HG02981 (cell line): Measurements from ENCODE around the gene PAN2.
"Not testable (repeated sequence)": the region's sequence is repeated elsewhere in the genome, so short reads cannot be mapped to it uniquely, and the experiment has no call there.

ENCODE experiments used
- ATAC-seq: cut with Tn5 transposase; IDR thresholded peaks from one replicate; pipeline ENCODE4 v1.9.1; 2021; ENCODE audit warnings: mild to moderate bottlenecking, moderate library complexity; ENCODE audit not compliant: unreplicated experiment

The PAN2 gene

GRCh38 chr12:56308714-56309113 is 25.1 kb downstream of the PAN2 start:
- no peak for ATAC-seq

DNA sequence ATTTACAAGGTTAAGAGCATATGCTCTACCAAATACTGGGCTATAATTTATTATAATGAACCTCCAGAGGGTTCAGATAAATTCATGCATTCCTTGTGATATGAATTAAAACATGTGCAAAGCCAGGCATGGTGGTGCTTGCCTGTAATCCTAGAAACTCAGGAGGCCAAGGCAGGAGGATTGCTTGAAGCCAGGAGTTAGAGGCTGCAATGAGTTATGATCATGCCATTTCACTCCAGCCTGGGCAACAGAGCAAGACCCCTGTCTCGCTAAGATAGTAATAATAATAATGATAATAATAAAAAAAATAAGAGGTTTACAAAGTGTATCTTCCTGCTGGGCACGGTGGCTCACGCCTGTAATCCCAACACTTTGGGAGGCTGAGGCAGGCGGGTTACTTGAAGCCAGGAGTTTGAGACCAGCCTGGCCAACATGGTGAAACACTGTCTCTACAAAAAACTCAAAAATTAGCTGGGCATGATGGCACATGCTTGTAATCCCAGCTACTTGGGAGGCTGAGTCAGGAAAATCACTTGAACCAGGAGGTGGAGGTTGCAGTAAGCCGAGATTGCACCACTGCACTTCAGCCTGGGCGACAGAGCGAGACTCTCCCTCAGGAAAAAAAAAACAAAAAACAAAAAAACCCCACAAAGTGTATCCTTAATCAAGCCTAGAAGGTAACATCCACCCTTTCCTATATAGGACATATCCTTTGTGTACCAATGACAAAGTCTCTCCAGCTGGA is 26.4 kb downstream of the PAN2 start:
- no peak for ATAC-seq

DNA sequence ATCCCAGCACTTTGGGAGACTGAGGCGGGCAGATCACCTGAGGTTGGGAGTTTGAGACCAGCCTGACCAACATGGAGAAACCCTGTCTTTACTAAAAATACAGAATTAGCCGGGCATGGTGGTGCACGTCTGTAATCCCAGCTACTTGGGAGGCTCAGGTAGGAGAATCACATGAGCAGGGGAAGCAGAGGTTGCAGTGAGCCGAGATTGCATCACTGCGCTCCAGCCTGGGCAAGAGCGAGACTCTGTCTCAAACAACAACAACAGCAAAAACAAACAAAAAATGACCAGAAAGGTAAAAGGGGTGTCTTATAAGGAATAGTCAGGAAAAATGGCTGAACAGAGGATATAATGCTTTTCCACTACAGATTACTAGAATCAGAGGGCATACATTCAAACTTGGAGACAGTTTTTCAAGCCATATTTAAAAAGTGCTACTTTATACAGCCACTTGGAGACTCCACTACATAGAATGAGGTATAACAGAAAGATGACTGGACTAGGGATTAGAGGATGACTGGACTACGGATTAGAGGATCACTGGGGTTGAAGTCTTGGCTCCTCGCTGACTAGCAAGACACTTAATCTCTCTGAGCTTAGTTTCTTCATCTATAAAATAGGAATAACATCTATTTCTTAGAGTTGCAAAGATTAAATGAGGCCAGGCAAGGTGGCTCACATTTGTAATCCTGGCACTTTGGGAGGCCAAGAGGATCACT is 28.8 kb downstream of the PAN2 start:
- ATAC-seq: no peak

GRCh38 chr12:56304276-56304675 is 29.5 kb downstream of the PAN2 start:
- ATAC-seq: no peak

- ATAC-seq: no peak
Measured at GRCh38 chr12:56300644-56301464, 32.9 kb downstream of the PAN2 start.

GRCh38 chr12:56299853-56300643 is 33.8 kb downstream of the PAN2 start, which contains the start of gene CS:
TSS of gene CS (minus strand) at chr12:56300330. CDS start at chr12:56300201, 129 bp downstream.
- ATAC-seq: peak; percentile 90

- ATAC-seq: no peak
Measured at GRCh38 chr12:56299308-56299852, 34.4 kb downstream of the PAN2 start.

DNA sequence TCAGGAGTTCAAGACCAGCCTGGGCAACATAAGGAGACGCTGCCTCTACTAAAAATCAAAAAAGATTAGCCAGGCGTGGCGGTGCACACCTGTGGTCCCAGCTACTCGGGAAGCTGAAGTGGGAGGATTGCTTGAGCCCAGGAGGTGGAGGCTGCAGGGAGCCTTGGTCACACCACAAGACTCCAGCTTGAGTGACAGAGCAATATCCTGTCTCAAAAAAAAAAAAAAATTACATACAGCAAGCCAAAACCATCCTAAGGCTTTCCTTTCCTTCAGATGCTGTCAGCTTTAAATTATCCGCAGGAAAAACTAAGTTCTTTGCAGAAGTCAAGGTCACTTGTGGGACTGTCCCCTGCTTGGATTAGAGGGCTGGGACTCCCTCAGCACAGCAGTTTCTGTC is 35.0 kb downstream of the PAN2 start:
- no peak for ATAC-seq

DNA sequence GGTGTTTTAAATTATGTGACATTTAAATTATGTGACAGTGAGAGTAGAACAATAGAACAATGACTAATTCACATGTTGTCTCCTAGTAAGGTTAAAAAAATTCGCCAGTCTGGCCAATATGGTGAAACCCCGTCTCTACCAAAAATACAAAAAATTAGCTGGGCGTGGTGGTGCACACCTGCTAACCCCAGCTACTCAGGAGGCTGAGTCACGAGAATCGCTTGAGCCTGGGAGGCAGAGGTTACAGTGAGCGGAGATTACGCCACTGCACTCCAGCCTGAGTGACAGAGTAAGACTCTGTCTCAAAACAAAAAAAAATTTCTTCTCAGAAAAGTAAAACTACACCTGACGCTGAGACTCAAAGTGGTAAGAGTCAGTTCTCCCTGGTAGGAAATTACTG is 36.4 kb downstream of the PAN2 start:
- ATAC-seq: no peak

- ATAC-seq: no peak
Measured at GRCh38 chr12:56296295-56296694, 37.5 kb downstream of the PAN2 start.

DNA sequence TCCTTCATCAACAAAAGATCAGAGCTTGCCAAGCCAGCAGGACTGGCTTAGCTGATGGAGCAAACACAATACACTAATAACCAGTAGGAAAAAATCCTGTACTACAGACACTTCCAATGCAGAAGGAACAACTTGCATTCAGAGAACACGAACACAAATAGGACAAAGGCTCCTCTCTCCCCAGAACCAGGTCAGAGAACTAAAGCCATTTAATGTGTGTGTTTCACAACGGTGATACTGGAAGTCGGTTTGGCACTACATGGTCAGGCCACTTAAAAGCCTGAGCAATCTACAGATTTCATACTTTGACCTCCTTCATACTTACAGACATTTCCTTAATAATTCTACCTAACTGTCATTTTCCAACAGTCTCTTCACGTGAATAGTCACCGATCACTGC is 40.0 kb downstream of the PAN2 start:
- ATAC-seq: no peak

- no peak for ATAC-seq
Measured at GRCh38 chr12:56288705-56289387, 45.0 kb downstream of the PAN2 start.

GRCh38 chr12:56286044-56286830 is 47.6 kb downstream of the PAN2 start:
- no peak for ATAC-seq

- not testable (repeated sequence) for ATAC-seq
Measured at GRCh38 chr12:56284263-56284662, 49.5 kb downstream of the PAN2 start.

GRCh38 chr12:56282579-56282978 is 51.2 kb downstream of the PAN2 start:
- no peak for ATAC-seq

DNA sequence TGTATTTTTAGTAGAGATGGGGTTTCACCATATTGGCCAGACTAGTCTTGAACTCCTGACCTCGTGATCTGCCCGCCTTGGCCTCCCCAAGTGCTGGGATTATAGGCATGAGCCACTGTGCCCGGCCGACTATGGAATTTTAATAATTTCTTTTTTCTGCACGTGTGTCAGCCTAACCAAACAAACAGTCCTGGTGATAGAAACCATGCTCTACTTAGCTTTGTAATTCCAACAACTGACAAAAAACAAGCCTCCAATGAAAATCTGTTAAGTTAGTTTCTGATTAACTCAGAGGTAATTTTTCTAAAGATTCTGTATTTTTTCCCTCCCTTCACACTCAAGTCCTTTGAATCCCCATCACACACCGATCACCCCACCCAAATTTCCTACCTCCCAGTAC is 51.8 kb downstream of the PAN2 start:
- no peak for ATAC-seq

- no peak for ATAC-seq
Measured at GRCh38 chr12:56280849-56281248, 53.0 kb downstream of the PAN2 start.

GRCh38 chr12:56278905-56279304 is 54.9 kb downstream of the PAN2 start:
- ATAC-seq: no peak

DNA sequence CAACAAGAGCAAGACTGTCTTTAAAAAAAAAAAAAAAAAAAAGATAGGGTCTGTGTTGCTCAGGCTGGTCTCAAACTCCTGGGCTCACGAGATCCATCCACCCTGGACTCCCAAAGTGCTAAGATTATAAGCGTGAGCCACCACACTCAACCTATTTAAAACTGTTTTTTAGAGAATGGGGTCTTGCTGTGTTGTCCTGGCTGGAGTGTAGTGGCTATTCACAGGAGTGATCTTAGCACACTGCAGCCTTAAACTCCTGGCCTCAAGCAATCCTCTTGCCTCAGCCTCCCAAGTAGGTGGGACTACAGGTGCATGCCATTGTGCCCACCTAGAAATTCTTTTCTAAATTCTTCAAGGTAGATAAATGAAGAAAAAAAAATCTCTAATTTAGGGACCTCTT is 59.5 kb downstream of the PAN2 start:
- no peak for ATAC-seq
